GM19455 (cell line): ENCODE data around the gene FOXC2.

Experiments
- ATAC-seq: cut with Tn5 transposase; IDR thresholded peaks from one replicate; pipeline ENCODE4 v1.9.1; 2021; ENCODE audit not compliant: unreplicated experiment

The FOXC2 gene

GRCh38 chr16:86572606-86573005, 6.0 kb downstream of the FOXC2 start:
- no peak for ATAC-seq

- ATAC-seq: no peak
Measured at GRCh38 chr16:86573215-86573614, 6.6 kb downstream of the FOXC2 start.

- ATAC-seq: no peak
Measured at GRCh38 chr16:86573646-86574508, 7.2 kb downstream of the FOXC2 start.

- ATAC-seq: no peak
Measured at GRCh38 chr16:86574646-86575045, 8.0 kb downstream of the FOXC2 start.

- no peak for ATAC-seq
Measured at GRCh38 chr16:86575095-86575685, 8.6 kb downstream of the FOXC2 start.

GRCh38 chr16:86575754-86576557, 9.3 kb downstream of the FOXC2 start:
- no peak for ATAC-seq

GRCh38 chr16:86576591-86577313, 10.1 kb downstream of the FOXC2 start:
- no peak for ATAC-seq

- ATAC-seq: no peak
Measured at GRCh38 chr16:86577314-86577971, 10.8 kb downstream of the FOXC2 start.

- ATAC-seq: no peak
Measured at GRCh38 chr16:86578061-86578599, 11.5 kb downstream of the FOXC2 start, which contains the start of gene FOXL1. Gene FOXL1 (plus strand): TSS chr16:86578549. CDS start chr16:86578724, 175 bp downstream.

GRCh38 chr16:86578611-86579267, 12.1 kb downstream of the FOXC2 start:
- ATAC-seq: no peak

- ATAC-seq: no peak
Measured at GRCh38 chr16:86579268-86580062, 12.8 kb downstream of the FOXC2 start.

GRCh38 chr16:86580063-86580790, 13.6 kb downstream of the FOXC2 start:
- no peak for ATAC-seq

- ATAC-seq: no peak
Measured at GRCh38 chr16:86580791-86581170, 14.2 kb downstream of the FOXC2 start.

GRCh38 chr16:86581458-86581857, 14.8 kb downstream of the FOXC2 start:
- no peak for ATAC-seq

GRCh38 chr16:86584071-86584685, 17.5 kb downstream of the FOXC2 start:
- ATAC-seq: no peak

GRCh38 chr16:86584726-86585721, 18.4 kb downstream of the FOXC2 start:
- ATAC-seq: no peak
